Measurements from ENCODE around the gene BANF2.

The BANF2 gene

GRCh38 chr20:17728074-17728473, 28.3 kb downstream of the BANF2 start:
- H3K9me3 ChIP-seq (replicated peaks; ENCODE audit: insufficient read depth, low read length): no peaks in the 10 kb centered on the region
- no peak overlapping the region for H2AFZ ChIP-seq (ENCODE audit: low read length)
- no peak for DNase-seq
- TF ChIP-seq EZH2 (optimal IDR thresholded peaks at IDR 0.05; ENCODE audit: low read depth, low read length) (no peak), EZH2phosphoT487 (IDR thresholded peaks at IDR 0.05; ENCODE audit: low read length) (no peak)
- TF ChIP-seq, protein P1, sequence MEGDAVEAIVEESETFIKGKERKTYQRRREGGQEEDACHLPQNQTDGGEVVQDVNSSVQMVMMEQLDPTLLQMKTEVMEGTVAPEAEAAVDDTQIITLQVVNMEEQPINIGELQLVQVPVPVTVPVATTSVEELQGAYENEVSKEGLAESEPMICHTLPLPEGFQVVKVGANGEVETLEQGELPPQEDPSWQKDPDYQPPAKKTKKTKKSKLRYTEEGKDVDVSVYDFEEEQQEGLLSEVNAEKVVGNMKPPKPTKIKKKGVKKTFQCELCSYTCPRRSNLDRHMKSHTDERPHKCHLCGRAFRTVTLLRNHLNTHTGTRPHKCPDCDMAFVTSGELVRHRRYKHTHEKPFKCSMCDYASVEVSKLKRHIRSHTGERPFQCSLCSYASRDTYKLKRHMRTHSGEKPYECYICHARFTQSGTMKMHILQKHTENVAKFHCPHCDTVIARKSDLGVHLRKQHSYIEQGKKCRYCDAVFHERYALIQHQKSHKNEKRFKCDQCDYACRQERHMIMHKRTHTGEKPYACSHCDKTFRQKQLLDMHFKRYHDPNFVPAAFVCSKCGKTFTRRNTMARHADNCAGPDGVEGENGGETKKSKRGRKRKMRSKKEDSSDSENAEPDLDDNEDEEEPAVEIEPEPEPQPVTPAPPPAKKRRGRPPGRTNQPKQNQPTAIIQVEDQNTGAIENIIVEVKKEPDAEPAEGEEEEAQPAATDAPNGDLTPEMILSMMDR (IDR thresholded peaks at IDR 0.05; ENCODE audit: low read length): no peak
- H3K9me2 ChIP-seq (replicated peaks; ENCODE audit: insufficient read depth, low read length): no peaks in the 10 kb centered on the region
- no peak overlapping the region for H3K4me3 ChIP-seq (ENCODE audit: low read length)
- H3K79me2 ChIP-seq (ENCODE audit: low read length): no peaks in the 10 kb centered on the region
- no peaks in the 10 kb centered on the region for H3K4me1 ChIP-seq (ENCODE audit: low read length)
- no peaks in the 10 kb centered on the region for H3K36me3 ChIP-seq (replicated peaks; ENCODE audit: insufficient read depth, low read length)
- H3K27me3 ChIP-seq (replicated peaks; ENCODE audit: insufficient read depth, low read length): no peaks in the 10 kb centered on the region
- H3F3A ChIP-seq (ENCODE audit: insufficient read depth, low read length): no peaks in the 10 kb centered on the region
- H3K4me2 ChIP-seq (ENCODE audit: low read depth, low read length): no peak overlapping the region
- no peak overlapping the region for H3K9ac ChIP-seq (ENCODE audit: low read length)
- H4K20me1 ChIP-seq (ENCODE audit: insufficient read depth, low read length): no peaks in the 10 kb centered on the region
- H3K27ac ChIP-seq (ENCODE audit: low read length): no peak overlapping the region

GRCh38 chr20:17730071-17730470, 30.3 kb downstream of the BANF2 start:
- H3K36me3 ChIP-seq (replicated peaks; ENCODE audit: insufficient read depth, low read length): no peaks in the 10 kb centered on the region
- no peak for DNase-seq
- no peak overlapping the region for H3K4me3 ChIP-seq (ENCODE audit: low read length)
- no peaks in the 10 kb centered on the region for H3K9me3 ChIP-seq (replicated peaks; ENCODE audit: insufficient read depth, low read length)
- H4K20me1 ChIP-seq (ENCODE audit: insufficient read depth, low read length): no peaks in the 10 kb centered on the region
- TF ChIP-seq EZH2phosphoT487 (IDR thresholded peaks at IDR 0.05; ENCODE audit: low read length) (no peak), EZH2 (optimal IDR thresholded peaks at IDR 0.05; ENCODE audit: low read depth, low read length) (no peak)
- TF ChIP-seq, protein P1 (IDR thresholded peaks at IDR 0.05; ENCODE audit: low read length): no peak
- no peaks in the 10 kb centered on the region for H3K9me2 ChIP-seq (replicated peaks; ENCODE audit: insufficient read depth, low read length)
- H3K27ac ChIP-seq (ENCODE audit: low read length): no peak overlapping the region
- no peaks in the 10 kb centered on the region for H3F3A ChIP-seq (ENCODE audit: insufficient read depth, low read length)
- no peak overlapping the region for H3K4me2 ChIP-seq (ENCODE audit: low read depth, low read length)
- no peaks in the 10 kb centered on the region for H3K27me3 ChIP-seq (replicated peaks; ENCODE audit: insufficient read depth, low read length)
- H3K9ac ChIP-seq (ENCODE audit: low read length): no peak overlapping the region
- no peaks in the 10 kb centered on the region for H3K4me1 ChIP-seq (ENCODE audit: low read length)
- H2AFZ ChIP-seq (ENCODE audit: low read length): no peak overlapping the region
- H3K79me2 ChIP-seq (ENCODE audit: low read length): no peaks in the 10 kb centered on the region

DNA sequence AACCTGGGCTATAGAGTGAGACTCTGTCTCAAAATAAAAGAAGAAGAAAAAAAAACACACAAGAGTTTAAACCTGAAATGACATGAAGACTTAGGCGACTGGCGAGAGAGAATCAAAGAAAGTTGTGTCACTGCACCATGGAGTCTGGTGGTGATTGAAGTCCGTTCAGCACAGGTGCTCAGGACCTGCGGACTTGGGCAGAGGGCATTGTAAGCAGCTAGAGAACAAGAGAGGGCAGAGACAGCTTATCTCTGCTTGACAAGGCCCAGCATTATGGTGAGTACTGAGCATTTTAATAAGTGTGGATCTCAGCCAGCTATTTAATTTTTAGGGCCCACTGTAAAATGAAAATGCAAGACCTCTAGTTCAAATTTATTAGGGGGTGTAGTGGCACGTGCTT, 31.5 kb downstream of the BANF2 start:
- Histone ChIP-seq H2AFZ (ENCODE audit: low read length) (no peak overlapping the region), H3K4me2 (ENCODE audit: low read depth, low read length) (no peak overlapping the region), H3K4me3 (ENCODE audit: low read length) (no peak overlapping the region), H3K36me3 (replicated peaks; ENCODE audit: insufficient read depth, low read length) (no peaks in the 10 kb centered on the region), H3K9me2 (replicated peaks; ENCODE audit: insufficient read depth, low read length) (no peaks in the 10 kb centered on the region), H3K79me2 (ENCODE audit: low read length) (no peaks in the 10 kb centered on the region), H4K20me1 (ENCODE audit: insufficient read depth, low read length) (no peaks in the 10 kb centered on the region), H3F3A (ENCODE audit: insufficient read depth, low read length) (no peaks in the 10 kb centered on the region), H3K4me1 (ENCODE audit: low read length) (no peaks in the 10 kb centered on the region), H3K9ac (ENCODE audit: low read length) (no peak overlapping the region), H3K27me3 (replicated peaks; ENCODE audit: insufficient read depth, low read length) (no peaks in the 10 kb centered on the region), H3K9me3 (replicated peaks; ENCODE audit: insufficient read depth, low read length) (no peaks in the 10 kb centered on the region), H3K27ac (ENCODE audit: low read length) (no peak overlapping the region)
- no peak for DNase-seq
- TF ChIP-seq EZH2phosphoT487 (IDR thresholded peaks at IDR 0.05; ENCODE audit: low read length) (no peak), EZH2 (optimal IDR thresholded peaks at IDR 0.05; ENCODE audit: low read depth, low read length) (no peak)
- TF ChIP-seq, protein P1 (IDR thresholded peaks at IDR 0.05; ENCODE audit: low read length): no peak
